Osteoblast (primary cell): ENCODE data around the gene OTOP3. TPM values are rescaled to one million over a fixed set of nuclear protein-coding genes. Genes with fewer than 3 reads are reported as not detected.

ENCODE experiments used
- DNase-seq: peaks from one replicate; pipeline ENCODE4 v3.0.0; 2011; ENCODE audit warnings: low spot score, mixed read lengths; ENCODE audit not compliant: insufficient read length; ENCODE audit errors: missing footprints
- H2AFZ ChIP-seq: 2 replicates; pipeline ENCODE4 v1.6.0; 2011; ENCODE audit warnings: mild to moderate bottlenecking, low read length
- H3K27ac ChIP-seq: 2 replicates; pipeline ENCODE4 v1.5.1; 2011; ENCODE audit warnings: mild to moderate bottlenecking, low read depth, low read length, moderate library complexity
- H3K27me3 ChIP-seq: 2 replicates; pipeline ENCODE4 v1.6.0; 2012; ENCODE audit warnings: mild to moderate bottlenecking, control low read depth, inconsistent platforms, low read length, moderate library complexity; ENCODE audit not compliant: insufficient read depth
- H3K36me3 ChIP-seq: 2 replicates; pipeline ENCODE4 v1.5.1; 2011; ENCODE audit warnings: mild to moderate bottlenecking, low read length, control low read depth, moderate library complexity; ENCODE audit not compliant: insufficient read depth
- H3K4me1 ChIP-seq: 2 replicates; pipeline ENCODE4 v1.5.1; 2011; ENCODE audit warnings: mild to moderate bottlenecking, low read length, control low read depth, moderate library complexity; ENCODE audit not compliant: insufficient read depth
- H3K4me2 ChIP-seq: 2 replicates; pipeline ENCODE4 v1.6.0; 2011; ENCODE audit warnings: mild to moderate bottlenecking, low read length; ENCODE audit not compliant: insufficient read depth
- H3K4me3 ChIP-seq: fragments of 200-600 bp; sonication (generic); 3 replicates; pipeline ENCODE4 v1.5.1; 2012; ENCODE audit warnings: mild to moderate bottlenecking, low read length, inconsistent platforms; ENCODE audit not compliant: insufficient read depth
- H3K79me2 ChIP-seq: 2 replicates; pipeline ENCODE4 v1.6.0; 2012; ENCODE audit warnings: mild to moderate bottlenecking, low read length, control low read depth, inconsistent platforms; ENCODE audit not compliant: insufficient read depth
- H3K9me3 ChIP-seq: 2 replicates; pipeline ENCODE4 v1.5.1; 2011; ENCODE audit warnings: low read depth, low read length, control low read depth
- H4K20me1 ChIP-seq: 2 replicates; pipeline ENCODE4 v1.6.0; 2012; ENCODE audit warnings: mild to moderate bottlenecking, low read length, control low read depth; ENCODE audit not compliant: insufficient read depth
- CTCF ChIP-seq: IDR thresholded peaks from 2 replicates; pipeline ENCODE4 v1.5.1; 2011; ENCODE audit warnings: mild to moderate bottlenecking, low read depth, low read length, moderate library complexity; ENCODE audit errors: extremely low read depth
- total RNA-seq: library from RNA; depleted of rRNA; stranded (reverse); fragments of >200 nt; gene quantifications from 2 replicates; pipeline ENCODE4 v1.2.3, GENCODE V29; 2012

Gene OTOP3
- total RNA-seq, 1 donor = not detected

- Histone ChIP-seq H3K4me1 (no peaks in the 10 kb centered on the region), H2AFZ (no peak overlapping the region), H3K27me3 (peaks cover 2% of the 10 kb centered on the region), H3K27ac (no peak overlapping the region), H3K4me3 (no peak overlapping the region), H3K9me3 (no peaks in the 10 kb centered on the region), H3K4me2 (no peak overlapping the region), H4K20me1 (no peaks in the 10 kb centered on the region), H3K36me3 (no peaks in the 10 kb centered on the region), H3K79me2 (no peaks in the 10 kb centered on the region)
- no peak for TF ChIP-seq CTCF
- DNase-seq = peak; percentile 74
These were observed 19.4 kb upstream of the OTOP3 start for GRCh38 chr17:74916136-74916850.

GRCh38 chr17:74916851-74917199 is 18.9 kb upstream of the OTOP3 start:
- no peaks in the 10 kb centered on the region for H4K20me1 ChIP-seq
- no peak overlapping the region for H3K27ac ChIP-seq
- H3K27me3 ChIP-seq = peaks cover 7% of the 10 kb centered on the region
- H3K9me3 ChIP-seq = no peaks in the 10 kb centered on the region
- no peak for TF ChIP-seq CTCF
- no peak for DNase-seq
- no peaks in the 10 kb centered on the region for H3K79me2 ChIP-seq
- no peak overlapping the region for H3K4me3 ChIP-seq
- no peaks in the 10 kb centered on the region for H3K36me3 ChIP-seq
- H3K4me1 ChIP-seq = no peaks in the 10 kb centered on the region
- H2AFZ ChIP-seq = no peak overlapping the region
- H3K4me2 ChIP-seq = no peak overlapping the region

- Histone ChIP-seq H3K4me1 (no peaks in the 10 kb centered on the region), H3K27ac (no peak overlapping the region), H3K27me3 (peaks cover 12% of the 10 kb centered on the region), H3K9me3 (no peaks in the 10 kb centered on the region), H3K4me2 (no peak overlapping the region), H4K20me1 (no peaks in the 10 kb centered on the region), H2AFZ (no peak overlapping the region), H3K4me3 (no peak overlapping the region), H3K36me3 (no peaks in the 10 kb centered on the region), H3K79me2 (no peaks in the 10 kb centered on the region)
- DNase-seq = peak; percentile 81
- no peak for TF ChIP-seq CTCF
These were observed 18.3 kb upstream of the OTOP3 start for GRCh38 chr17:74917430-74917829.

GRCh38 chr17:74918906-74919305 is 16.8 kb upstream of the OTOP3 start:
- H4K20me1 ChIP-seq = no peaks in the 10 kb centered on the region
- no peak overlapping the region for H3K4me3 ChIP-seq
- no peaks in the 10 kb centered on the region for H3K79me2 ChIP-seq
- TF ChIP-seq CTCF = no peak
- peak; percentile 75 for DNase-seq
- no peaks in the 10 kb centered on the region for H3K4me1 ChIP-seq
- H3K27me3 ChIP-seq = peaks cover 25% of the 10 kb centered on the region
- H3K4me2 ChIP-seq = no peak overlapping the region
- H2AFZ ChIP-seq = no peak overlapping the region
- H3K36me3 ChIP-seq = no peaks in the 10 kb centered on the region
- no peak overlapping the region for H3K27ac ChIP-seq
- no peaks in the 10 kb centered on the region for H3K9me3 ChIP-seq
